ENCODE measurements around the gene FSTL4. TPM values are rescaled to one million over a fixed set of nuclear protein-coding genes. Genes with fewer than 3 reads are reported as not detected.

Gene FSTL4
- polyA plus RNA-seq, 3 donors, result not detected

- no peaks in the 10 kb centered on the region for H3K9me3 ChIP-seq (replicated peaks in 1 of 2; ENCODE audit: control insufficient read depth in 1 of 2, insufficient read depth in 1 of 2, low read length in 2 of 2)
- no peak overlapping the region for H2AFZ ChIP-seq (ENCODE audit: insufficient read depth, low read depth, low read length, poor library complexity, severe bottlenecking)
- no peak for TF ChIP-seq CTCF (IDR thresholded peaks at IDR 0.05)
- no peak overlapping the region for H3K4me3 ChIP-seq (replicated peaks in 1 of 3; ENCODE audit: low read depth in 2 of 3, low read length in 3 of 3)
- no peaks in the 10 kb centered on the region for H3K36me3 ChIP-seq (replicated peaks in 1 of 2; ENCODE audit: control insufficient read depth in 1 of 2, insufficient read depth in 2 of 2, low read length in 2 of 2)
- DNase-seq, result no peak
- H3K9ac ChIP-seq (ENCODE audit: insufficient read depth, low read length, poor library complexity, severe bottlenecking), result no peak overlapping the region
- no peaks in the 10 kb centered on the region for H3K36me3 Mint-ChIP-seq
- no peaks in the 10 kb centered on the region for H3K4me1 ChIP-seq (ENCODE audit: control insufficient read depth in 1 of 2, insufficient read depth in 2 of 2, low read length in 2 of 2)
- H3K4me2 ChIP-seq (replicated peaks; ENCODE audit: extremely low read depth, low read length, poor library complexity, severe bottlenecking), result no peak overlapping the region
- peaks cover 0 to 2% (median 0%) of the 10 kb centered on the region in 7 donors for H3K9me3 Mint-ChIP-seq
- H3K27me3 Mint-ChIP-seq (ENCODE audit: low read depth in 3 of 3), result peaks cover 0 to 2% (median 2%) of the 10 kb centered on the region in 3 donors
- intact Hi-C loops (cut with micrococcal nuclease), result no loop called here
- H4K20me1 ChIP-seq (ENCODE audit: insufficient read depth, low read length), result no peaks in the 10 kb centered on the region
- no peaks in the 10 kb centered on the region for H3K79me2 ChIP-seq (ENCODE audit: insufficient read depth, low read length)
- WGBS (ENCODE audit: insufficient coverage), result 90% methylated on average over 4 of the region's 7 CpGs
- H3K27ac ChIP-seq (ENCODE audit: low read depth in 1 of 2, low read length in 2 of 2), result no peak overlapping the region
- H3K4me3 Mint-ChIP-seq, result no peak overlapping the region
- H3K4me1 Mint-ChIP-seq, result no peaks in the 10 kb centered on the region
- H3K27me3 ChIP-seq (ENCODE audit: control insufficient read depth in 2 of 2, insufficient read depth in 2 of 2, low read length in 2 of 2), result no peaks in the 10 kb centered on the region
- no peak overlapping the region for H3K27ac Mint-ChIP-seq
These were observed 243.2 kb downstream of the FSTL4 start for GRCh38 chr5:133368916-133369783.

- no peaks in the 10 kb centered on the region for H3K36me3 ChIP-seq (replicated peaks in 1 of 2; ENCODE audit: control insufficient read depth in 1 of 2, insufficient read depth in 2 of 2, low read length in 2 of 2)
- H3K4me2 ChIP-seq (replicated peaks; ENCODE audit: extremely low read depth, low read length, poor library complexity, severe bottlenecking), result no peak overlapping the region
- Mint-ChIP-seq H3K4me3 (no peak overlapping the region), H3K4me1 (no peaks in the 10 kb centered on the region), H3K36me3 (no peaks in the 10 kb centered on the region), H3K27me3 (ENCODE audit: low read depth in 3 of 3) (peaks cover 0 to 4% (median 2%) of the 10 kb centered on the region in 3 donors), H3K27ac (no peak overlapping the region), H3K9me3 (peaks cover 0 to 2% (median 0%) of the 10 kb centered on the region in 7 donors)
- 85% methylated on average over 2 of the region's 2 CpGs for WGBS (ENCODE audit: insufficient coverage)
- H3K27me3 ChIP-seq (ENCODE audit: control insufficient read depth in 2 of 2, insufficient read depth in 2 of 2, low read length in 2 of 2), result no peaks in the 10 kb centered on the region
- DNase-seq, result no peak
- no peak overlapping the region for H3K4me3 ChIP-seq (replicated peaks in 1 of 3; ENCODE audit: low read depth in 2 of 3, low read length in 3 of 3)
- H3K9me3 ChIP-seq (replicated peaks in 1 of 2; ENCODE audit: control insufficient read depth in 1 of 2, insufficient read depth in 1 of 2, low read length in 2 of 2), result no peaks in the 10 kb centered on the region
- H3K27ac ChIP-seq (ENCODE audit: low read depth in 1 of 2, low read length in 2 of 2), result no peak overlapping the region
- no peaks in the 10 kb centered on the region for H3K4me1 ChIP-seq (ENCODE audit: control insufficient read depth in 1 of 2, insufficient read depth in 2 of 2, low read length in 2 of 2)
- intact Hi-C loops (cut with micrococcal nuclease), result no loop called here
- H3K79me2 ChIP-seq (ENCODE audit: insufficient read depth, low read length), result no peaks in the 10 kb centered on the region
- H3K9ac ChIP-seq (ENCODE audit: insufficient read depth, low read length, poor library complexity, severe bottlenecking), result no peak overlapping the region
- no peak for TF ChIP-seq CTCF (IDR thresholded peaks at IDR 0.05)
- no peaks in the 10 kb centered on the region for H4K20me1 ChIP-seq (ENCODE audit: insufficient read depth, low read length)
- H2AFZ ChIP-seq (ENCODE audit: insufficient read depth, low read depth, low read length, poor library complexity, severe bottlenecking), result no peak overlapping the region
These were observed 244.4 kb downstream of the FSTL4 start for GRCh38 chr5:133367984-133368383.

Measured in CD14-positive monocyte (primary cell).